Progenitor cell of endocrine pancreas (in vitro differentiated cells): ENCODE data around the gene NACC2. TPM values are rescaled to one million over a fixed set of nuclear protein-coding genes. Genes with fewer than 3 reads are reported as not detected.
"Not testable (repeated sequence)": the region's sequence is repeated elsewhere in the genome, so short reads cannot be mapped to it uniquely, and the experiment has no call there.

Experiments used
- DNase-seq: peaks from one replicate; pipeline ENCODE4 v3.0.0; 2021; ENCODE audit warnings: low spot score; ENCODE audit not compliant: unreplicated experiment
- H3K27ac Mint-ChIP-seq: 2 replicates; pipeline ENCODE4 v1.8.0; 2021; ENCODE audit warnings: mild to moderate bottlenecking, moderate library complexity, mixed read lengths
- H3K27me3 Mint-ChIP-seq: 2 replicates; pipeline ENCODE4 v1.8.0; 2021; ENCODE audit warnings: mixed read lengths
- H3K36me3 Mint-ChIP-seq: 2 replicates; pipeline ENCODE4 v1.8.0; 2022; ENCODE audit warnings: mixed read lengths; ENCODE audit not compliant: insufficient read depth
- H3K4me1 Mint-ChIP-seq: 2 replicates; pipeline ENCODE4 v1.8.0; 2021; ENCODE audit warnings: low read depth, mixed read lengths
- H3K4me3 Mint-ChIP-seq: 2 replicates; pipeline ENCODE4 v1.8.0; 2021; ENCODE audit warnings: low read depth, mild to moderate bottlenecking, moderate library complexity, mixed read lengths
- H3K9me3 Mint-ChIP-seq: 2 replicates; pipeline ENCODE4 v1.8.0; 2021; ENCODE audit warnings: low read depth, mixed read lengths
- total RNA-seq: library from RNA; stranded (reverse); gene quantifications from 2 replicates; pipeline ENCODE4 v1.2.1, GENCODE V29; 2021
- TF ChIP-seq, protein P1 (sequence below): fragments of 200-600 bp; sonication (generic); IDR thresholded peaks from one replicate; pipeline ENCODE4 v1.5.0; 2021; ENCODE audit warnings: antibody characterized with exemption, mild to moderate bottlenecking; ENCODE audit not compliant: unreplicated experiment

NACC2 gene
- total RNA-seq, 1 donor from 2014 or later: 11.6 TPM

GRCh38 chr9:136103651-136104487 lies 8.8 kb upstream of the NACC2 start:
- TF ChIP-seq, protein P1, sequence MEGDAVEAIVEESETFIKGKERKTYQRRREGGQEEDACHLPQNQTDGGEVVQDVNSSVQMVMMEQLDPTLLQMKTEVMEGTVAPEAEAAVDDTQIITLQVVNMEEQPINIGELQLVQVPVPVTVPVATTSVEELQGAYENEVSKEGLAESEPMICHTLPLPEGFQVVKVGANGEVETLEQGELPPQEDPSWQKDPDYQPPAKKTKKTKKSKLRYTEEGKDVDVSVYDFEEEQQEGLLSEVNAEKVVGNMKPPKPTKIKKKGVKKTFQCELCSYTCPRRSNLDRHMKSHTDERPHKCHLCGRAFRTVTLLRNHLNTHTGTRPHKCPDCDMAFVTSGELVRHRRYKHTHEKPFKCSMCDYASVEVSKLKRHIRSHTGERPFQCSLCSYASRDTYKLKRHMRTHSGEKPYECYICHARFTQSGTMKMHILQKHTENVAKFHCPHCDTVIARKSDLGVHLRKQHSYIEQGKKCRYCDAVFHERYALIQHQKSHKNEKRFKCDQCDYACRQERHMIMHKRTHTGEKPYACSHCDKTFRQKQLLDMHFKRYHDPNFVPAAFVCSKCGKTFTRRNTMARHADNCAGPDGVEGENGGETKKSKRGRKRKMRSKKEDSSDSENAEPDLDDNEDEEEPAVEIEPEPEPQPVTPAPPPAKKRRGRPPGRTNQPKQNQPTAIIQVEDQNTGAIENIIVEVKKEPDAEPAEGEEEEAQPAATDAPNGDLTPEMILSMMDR: no peak
- no peaks in the 10 kb centered on the region for H3K9me3 Mint-ChIP-seq
- H3K27ac Mint-ChIP-seq: no peak overlapping the region
- H3K27me3 Mint-ChIP-seq: peaks cover 19% of the 10 kb centered on the region
- DNase-seq: no peak
- no peak overlapping the region for H3K4me3 Mint-ChIP-seq
- no peaks in the 10 kb centered on the region for H3K36me3 Mint-ChIP-seq
- H3K4me1 Mint-ChIP-seq: peaks cover 5% of the 10 kb centered on the region

GRCh38 chr9:136101615-136102074 lies 6.6 kb upstream of the NACC2 start:
- not testable (repeated sequence) for H3K27ac Mint-ChIP-seq, H3K4me3 Mint-ChIP-seq, H3K4me1 Mint-ChIP-seq, H3K36me3 Mint-ChIP-seq, H3K9me3 Mint-ChIP-seq, DNase-seq
- H3K27me3 Mint-ChIP-seq: peaks cover 27% of the 10 kb centered on the region

- Mint-ChIP-seq H3K4me1 (peaks cover 4% of the 10 kb centered on the region), H3K36me3 (no peaks in the 10 kb centered on the region), H3K4me3 (no peak overlapping the region), H3K9me3 (no peaks in the 10 kb centered on the region), H3K27me3 (peaks cover 27% of the 10 kb centered on the region), H3K27ac (no peak overlapping the region)
- TF ChIP-seq, protein P1: no peak
- DNase-seq: no peak
Measured at GRCh38 chr9:136100700-136101614, 5.9 kb upstream of the NACC2 start.

DNA sequence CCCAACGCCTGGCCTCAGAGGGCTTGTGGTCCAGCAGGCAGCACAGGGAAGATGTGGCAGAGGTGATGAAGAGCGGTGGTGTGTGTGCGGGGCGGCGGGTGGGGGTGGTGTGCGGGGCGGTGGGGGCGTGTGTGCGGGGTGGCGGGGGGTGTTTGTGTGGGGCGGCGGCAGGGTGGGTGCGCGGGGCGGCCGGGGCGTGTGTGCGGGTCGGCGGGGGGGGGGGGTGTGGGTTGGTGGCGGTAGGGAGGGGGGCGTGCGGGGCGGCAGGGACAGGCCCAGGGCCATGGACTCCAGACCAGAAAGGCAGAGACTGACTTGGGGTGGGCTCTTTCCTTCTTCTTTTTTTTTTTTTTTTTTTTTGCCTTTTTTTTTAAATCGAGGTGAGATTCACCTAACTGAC lies 4.5 kb upstream of the NACC2 start:
- H3K27ac Mint-ChIP-seq: no peak overlapping the region
- DNase-seq: no peak
- H3K4me1 Mint-ChIP-seq: peaks cover 2% of the 10 kb centered on the region
- no peak overlapping the region for H3K4me3 Mint-ChIP-seq
- TF ChIP-seq, protein P1: no peak
- H3K27me3 Mint-ChIP-seq: peaks cover 18% of the 10 kb centered on the region
- no peaks in the 10 kb centered on the region for H3K9me3 Mint-ChIP-seq
- no peaks in the 10 kb centered on the region for H3K36me3 Mint-ChIP-seq

DNA sequence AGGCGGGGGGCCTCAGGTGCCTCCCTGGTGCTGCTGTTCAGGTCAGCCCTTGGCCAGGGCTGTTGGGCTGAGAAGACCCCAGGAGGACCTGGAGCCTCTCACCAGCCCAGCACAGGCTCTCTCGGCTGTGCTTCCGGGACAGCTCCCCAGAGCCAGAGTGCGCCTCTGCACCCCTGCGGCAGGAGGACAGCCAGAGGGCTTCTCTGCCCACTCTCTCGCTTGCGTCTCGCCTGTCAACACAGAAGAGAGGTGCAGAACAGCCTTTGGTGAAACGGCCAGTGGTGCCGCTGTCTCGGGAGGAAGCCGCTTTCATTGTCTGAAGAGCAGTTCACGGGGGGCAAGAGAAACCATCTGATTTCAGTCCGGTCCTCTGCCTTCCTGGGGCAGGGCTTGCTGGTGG lies 3.8 kb upstream of the NACC2 start:
- no peak overlapping the region for H3K27ac Mint-ChIP-seq
- TF ChIP-seq, protein P1: no peak
- no peak for DNase-seq
- H3K4me3 Mint-ChIP-seq: no peak overlapping the region
- H3K27me3 Mint-ChIP-seq: peaks cover 14% of the 10 kb centered on the region
- H3K9me3 Mint-ChIP-seq: no peaks in the 10 kb centered on the region
- H3K36me3 Mint-ChIP-seq: no peaks in the 10 kb centered on the region
- H3K4me1 Mint-ChIP-seq: peaks cover 2% of the 10 kb centered on the region
